ENCODE data around the gene VAMP2.

Gene VAMP2

GRCh38 chr17:8189041-8189710, 26.4 kb upstream of the VAMP2 start:
- Histone ChIP-seq H3K9me3 (ENCODE audit: control insufficient read depth in 2 of 2, low read length in 2 of 2) (no peaks in the 10 kb centered on the region), H3K4me1 (ENCODE audit: control insufficient read depth, insufficient read depth, low read length) (peaks cover 56% of the 10 kb centered on the region), H3K36me3 (ENCODE audit: control insufficient read depth in 2 of 2, insufficient read depth in 2 of 2, low read length in 2 of 2) (no peaks in the 10 kb centered on the region), H3K4me3 (ENCODE audit: low read length in 2 of 2) (peak overlapping the region; percentile 64 to 97), H3K9ac (ENCODE audit: low read length in 2 of 2) (peak overlapping the region; percentile 69 to 78), H3K27ac (ENCODE audit: low read length) (peak overlapping the region; percentile 87), H3K27me3 (ENCODE audit: control insufficient read depth in 1 of 2, insufficient read depth in 2 of 2, low read length in 2 of 2) (no peaks in the 10 kb centered on the region)

- peaks cover 56% of the 10 kb centered on the region for H3K4me1 ChIP-seq (ENCODE audit: control insufficient read depth, insufficient read depth, low read length)
- no peaks in the 10 kb centered on the region for H3K36me3 ChIP-seq (ENCODE audit: control insufficient read depth in 2 of 2, insufficient read depth in 2 of 2, low read length in 2 of 2)
- H3K9ac ChIP-seq (ENCODE audit: low read length in 2 of 2) = peak overlapping the region; percentile 69 to 78
- H3K4me3 ChIP-seq (ENCODE audit: low read length in 2 of 2) = peak overlapping the region; percentile 64 to 97
- no peaks in the 10 kb centered on the region for H3K9me3 ChIP-seq (ENCODE audit: control insufficient read depth in 2 of 2, low read length in 2 of 2)
- no peaks in the 10 kb centered on the region for H3K27me3 ChIP-seq (ENCODE audit: control insufficient read depth in 1 of 2, insufficient read depth in 2 of 2, low read length in 2 of 2)
- H3K27ac ChIP-seq (ENCODE audit: low read length) = peak overlapping the region; percentile 87
Observed at GRCh38 chr17:8188263-8188839, 25.6 kb upstream of the VAMP2 start.

- peak overlapping the region; percentile 61 to 75 for H3K9ac ChIP-seq (ENCODE audit: low read length in 2 of 2)
- peaks cover 55% of the 10 kb centered on the region for H3K4me1 ChIP-seq (ENCODE audit: control insufficient read depth, insufficient read depth, low read length)
- H3K9me3 ChIP-seq (ENCODE audit: control insufficient read depth in 2 of 2, low read length in 2 of 2) = no peaks in the 10 kb centered on the region
- no peaks in the 10 kb centered on the region for H3K36me3 ChIP-seq (ENCODE audit: control insufficient read depth in 2 of 2, insufficient read depth in 2 of 2, low read length in 2 of 2)
- H3K27me3 ChIP-seq (ENCODE audit: control insufficient read depth in 1 of 2, insufficient read depth in 2 of 2, low read length in 2 of 2) = no peaks in the 10 kb centered on the region
- peak overlapping the region; percentile 87 for H3K27ac ChIP-seq (ENCODE audit: low read length)
- peak overlapping the region; percentile 95 to 97 for H3K4me3 ChIP-seq (ENCODE audit: low read length in 2 of 2)
Observed at GRCh38 chr17:8187517-8188262, 24.9 kb upstream of the VAMP2 start.

- Histone ChIP-seq H3K36me3 (ENCODE audit: control insufficient read depth in 2 of 2, insufficient read depth in 2 of 2, low read length in 2 of 2) (no peaks in the 10 kb centered on the region), H3K27me3 (ENCODE audit: control insufficient read depth in 1 of 2, insufficient read depth in 2 of 2, low read length in 2 of 2) (no peaks in the 10 kb centered on the region), H3K4me3 (ENCODE audit: low read length in 2 of 2) (peak overlapping the region; percentile 95 to 97), H3K9me3 (ENCODE audit: control insufficient read depth in 2 of 2, low read length in 2 of 2) (no peaks in the 10 kb centered on the region), H3K27ac (ENCODE audit: low read length) (peak overlapping the region; percentile 87), H3K9ac (ENCODE audit: low read length in 2 of 2) (peak overlapping the region; percentile 86), H3K4me1 (ENCODE audit: control insufficient read depth, insufficient read depth, low read length) (peaks cover 50% of the 10 kb centered on the region)
Observed at GRCh38 chr17:8186787-8187516, 24.2 kb upstream of the VAMP2 start.

GRCh38 chr17:8186446-8186786, 23.7 kb upstream of the VAMP2 start:
- Histone ChIP-seq H3K27me3 (ENCODE audit: control insufficient read depth in 1 of 2, insufficient read depth in 2 of 2, low read length in 2 of 2) (no peaks in the 10 kb centered on the region), H3K9me3 (ENCODE audit: control insufficient read depth in 2 of 2, low read length in 2 of 2) (no peaks in the 10 kb centered on the region), H3K27ac (ENCODE audit: low read length) (peak overlapping the region; percentile 87), H3K9ac (ENCODE audit: low read length in 2 of 2) (peak overlapping the region; percentile 86), H3K4me1 (ENCODE audit: control insufficient read depth, insufficient read depth, low read length) (peaks cover 44% of the 10 kb centered on the region), H3K36me3 (ENCODE audit: control insufficient read depth in 2 of 2, insufficient read depth in 2 of 2, low read length in 2 of 2) (no peaks in the 10 kb centered on the region), H3K4me3 (ENCODE audit: low read length in 2 of 2) (peak overlapping the region; percentile 95 to 97)

GRCh38 chr17:8185582-8186445, 23.1 kb upstream of the VAMP2 start:
- peaks cover 41% of the 10 kb centered on the region for H3K4me1 ChIP-seq (ENCODE audit: control insufficient read depth, insufficient read depth, low read length)
- peak overlapping the region; percentile 87 for H3K27ac ChIP-seq (ENCODE audit: low read length)
- no peaks in the 10 kb centered on the region for H3K36me3 ChIP-seq (ENCODE audit: control insufficient read depth in 2 of 2, insufficient read depth in 2 of 2, low read length in 2 of 2)
- H3K4me3 ChIP-seq (ENCODE audit: low read length in 2 of 2) = peak overlapping the region; percentile 95 to 97
- no peaks in the 10 kb centered on the region for H3K27me3 ChIP-seq (ENCODE audit: control insufficient read depth in 1 of 2, insufficient read depth in 2 of 2, low read length in 2 of 2)
- peak overlapping the region; percentile 86 for H3K9ac ChIP-seq (ENCODE audit: low read length in 2 of 2)
- no peaks in the 10 kb centered on the region for H3K9me3 ChIP-seq (ENCODE audit: control insufficient read depth in 2 of 2, low read length in 2 of 2)

GRCh38 chr17:8176998-8177731, 14.4 kb upstream of the VAMP2 start:
- Histone ChIP-seq H3K4me3 (ENCODE audit: low read length in 2 of 2) (peak overlapping the region; percentile 86 to 90), H3K4me1 (ENCODE audit: control insufficient read depth, insufficient read depth, low read length) (peaks cover 28% of the 10 kb centered on the region), H3K36me3 (ENCODE audit: control insufficient read depth in 2 of 2, insufficient read depth in 2 of 2, low read length in 2 of 2) (no peaks in the 10 kb centered on the region), H3K27ac (ENCODE audit: low read length) (peak overlapping the region; percentile 67), H3K9me3 (ENCODE audit: control insufficient read depth in 2 of 2, low read length in 2 of 2) (no peaks in the 10 kb centered on the region), H3K27me3 (ENCODE audit: control insufficient read depth in 1 of 2, insufficient read depth in 2 of 2, low read length in 2 of 2) (no peaks in the 10 kb centered on the region), H3K9ac (ENCODE audit: low read length in 2 of 2) (peak overlapping the region; percentile 85 to 88)

- no peaks in the 10 kb centered on the region for H3K27me3 ChIP-seq (ENCODE audit: control insufficient read depth in 1 of 2, insufficient read depth in 2 of 2, low read length in 2 of 2)
- H3K4me3 ChIP-seq (ENCODE audit: low read length in 2 of 2) = peak within 1 kb of the TSS; percentile 86 to 90
- H3K36me3 ChIP-seq (ENCODE audit: control insufficient read depth in 2 of 2, insufficient read depth in 2 of 2, low read length in 2 of 2) = no peaks in the 10 kb centered on the region
- no peaks in the 10 kb centered on the region for H3K9me3 ChIP-seq (ENCODE audit: control insufficient read depth in 2 of 2, low read length in 2 of 2)
- H3K27ac ChIP-seq (ENCODE audit: low read length) = peak within 1 kb of the TSS; percentile 67
- peaks cover 28% of the 10 kb centered on the region for H3K4me1 ChIP-seq (ENCODE audit: control insufficient read depth, insufficient read depth, low read length)
- H3K9ac ChIP-seq (ENCODE audit: low read length in 2 of 2) = peak within 1 kb of the TSS; percentile 85 to 88
Observed at GRCh38 chr17:8176197-8176940, 13.6 kb upstream of the VAMP2 start, which contains the start of gene TMEM107. TSS of gene TMEM107 (minus strand) at chr17:8176380. CDS start at chr17:8176286, 94 bp downstream.

GRCh38 chr17:8175795-8176196, 13.0 kb upstream of the VAMP2 start:
- Histone ChIP-seq H3K27me3 (ENCODE audit: control insufficient read depth in 1 of 2, insufficient read depth in 2 of 2, low read length in 2 of 2) (no peaks in the 10 kb centered on the region), H3K27ac (ENCODE audit: low read length) (peak overlapping the region; percentile 67), H3K9ac (ENCODE audit: low read length in 2 of 2) (peak overlapping the region; percentile 85 to 88), H3K4me1 (ENCODE audit: control insufficient read depth, insufficient read depth, low read length) (peaks cover 28% of the 10 kb centered on the region), H3K9me3 (ENCODE audit: control insufficient read depth in 2 of 2, low read length in 2 of 2) (no peaks in the 10 kb centered on the region), H3K36me3 (ENCODE audit: control insufficient read depth in 2 of 2, insufficient read depth in 2 of 2, low read length in 2 of 2) (no peaks in the 10 kb centered on the region), H3K4me3 (ENCODE audit: low read length in 2 of 2) (peak overlapping the region; percentile 86 to 90)
